GM21515 (cell line): ENCODE data around the gene FAM53B.

Experiments used
- ATAC-seq: cut with Tn5 transposase; IDR thresholded peaks from one replicate; pipeline ENCODE4 v1.9.1; 2021; ENCODE audit not compliant: unreplicated experiment

Gene FAM53B

GRCh38 chr10:124709861-124710260, 34.3 kb downstream of the FAM53B start:
- ATAC-seq = no peak

DNA sequence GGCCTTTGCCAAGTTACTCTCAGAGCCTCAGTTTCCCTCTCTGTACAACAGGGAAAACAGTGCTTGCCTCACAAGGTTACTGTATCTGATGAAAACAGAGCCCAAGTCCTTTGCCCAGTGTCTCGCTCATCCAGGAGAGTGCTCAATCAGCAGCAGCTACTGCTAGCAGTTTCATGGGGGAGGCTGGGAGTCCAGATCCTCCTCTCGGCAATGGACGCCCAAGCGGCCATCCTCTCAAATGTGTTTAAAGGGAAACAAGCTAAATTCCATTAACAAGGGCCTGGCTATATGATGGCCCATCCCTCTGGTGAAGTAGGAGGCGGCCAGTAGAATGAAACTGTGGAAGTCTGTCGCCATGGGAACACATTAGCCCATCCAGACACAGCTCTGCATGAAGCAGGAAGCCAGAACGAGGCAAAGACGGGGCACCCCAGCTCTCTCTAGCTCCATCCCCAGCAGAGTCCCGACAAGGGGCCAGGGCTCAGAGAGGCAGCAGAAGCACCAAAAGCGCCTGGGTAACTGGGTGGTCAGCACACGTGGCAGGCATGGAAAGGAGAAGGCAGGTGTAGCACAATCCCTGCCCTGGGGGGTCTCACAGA, 35.2 kb downstream of the FAM53B start:
- no peak for ATAC-seq

- no peak for ATAC-seq
These were observed 35.9 kb downstream of the FAM53B start for GRCh38 chr10:124708246-124708779.

DNA sequence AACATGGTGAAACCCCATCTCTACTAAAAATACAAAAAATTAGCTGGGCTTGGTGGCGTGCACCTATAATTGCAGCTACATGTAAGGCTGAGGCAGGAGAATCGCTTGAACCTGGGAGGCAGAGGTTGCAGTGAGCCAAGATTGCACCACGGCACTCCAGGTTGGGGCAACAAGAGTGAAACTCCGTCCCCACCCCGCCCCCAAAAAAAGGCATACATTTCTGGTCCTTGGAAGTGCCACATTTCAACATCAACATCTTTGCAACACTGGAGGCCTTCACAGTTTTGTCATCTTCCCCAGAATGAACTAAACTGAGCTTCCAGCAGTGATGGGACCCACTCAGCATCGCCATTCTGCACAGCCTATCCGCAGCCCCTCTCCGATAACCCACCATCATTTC, 36.6 kb downstream of the FAM53B start:
- no peak for ATAC-seq

- ATAC-seq = no peak
These were observed 37.1 kb downstream of the FAM53B start for GRCh38 chr10:124707144-124707467.

DNA sequence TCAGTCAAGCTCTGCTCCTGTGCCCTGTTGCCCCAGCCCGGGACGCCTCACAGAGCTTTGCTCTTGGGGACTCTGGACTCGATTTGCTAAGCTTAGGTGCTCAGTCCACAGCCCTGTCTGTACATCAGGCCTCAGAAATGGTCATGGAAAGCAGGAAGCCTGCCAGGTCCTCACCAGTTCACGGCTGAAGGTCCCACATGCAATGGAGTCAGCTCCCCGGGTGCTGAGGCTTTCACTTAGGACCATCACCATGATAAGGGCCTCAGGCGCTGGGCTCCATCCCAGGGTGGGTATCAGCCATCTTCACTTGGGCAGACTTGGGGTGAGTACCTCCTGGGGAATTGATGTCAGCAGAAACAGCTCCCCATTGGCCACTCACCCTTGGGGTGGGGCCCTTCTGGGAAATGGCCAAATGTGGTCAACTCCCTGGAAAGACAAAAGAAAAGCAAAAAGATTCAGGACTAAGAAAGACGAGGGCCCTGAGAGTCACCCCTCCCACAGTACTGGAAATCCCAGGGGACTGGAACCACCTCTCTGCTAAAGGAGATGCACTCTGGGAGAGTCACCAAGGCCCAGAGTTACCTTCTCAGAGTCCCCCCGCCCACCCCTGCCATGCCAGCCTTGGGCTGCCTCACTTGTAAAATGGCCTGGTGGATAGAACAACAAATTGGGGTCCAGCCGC, 37.6 kb downstream of the FAM53B start:
- ATAC-seq = no peak

GRCh38 chr10:124705817-124706461, 38.2 kb downstream of the FAM53B start:
- ATAC-seq = no peak

- ATAC-seq = no peak
These were observed 38.8 kb downstream of the FAM53B start for GRCh38 chr10:124705381-124705740.

GRCh38 chr10:124704428-124705380, 39.5 kb downstream of the FAM53B start:
- no peak for ATAC-seq

DNA sequence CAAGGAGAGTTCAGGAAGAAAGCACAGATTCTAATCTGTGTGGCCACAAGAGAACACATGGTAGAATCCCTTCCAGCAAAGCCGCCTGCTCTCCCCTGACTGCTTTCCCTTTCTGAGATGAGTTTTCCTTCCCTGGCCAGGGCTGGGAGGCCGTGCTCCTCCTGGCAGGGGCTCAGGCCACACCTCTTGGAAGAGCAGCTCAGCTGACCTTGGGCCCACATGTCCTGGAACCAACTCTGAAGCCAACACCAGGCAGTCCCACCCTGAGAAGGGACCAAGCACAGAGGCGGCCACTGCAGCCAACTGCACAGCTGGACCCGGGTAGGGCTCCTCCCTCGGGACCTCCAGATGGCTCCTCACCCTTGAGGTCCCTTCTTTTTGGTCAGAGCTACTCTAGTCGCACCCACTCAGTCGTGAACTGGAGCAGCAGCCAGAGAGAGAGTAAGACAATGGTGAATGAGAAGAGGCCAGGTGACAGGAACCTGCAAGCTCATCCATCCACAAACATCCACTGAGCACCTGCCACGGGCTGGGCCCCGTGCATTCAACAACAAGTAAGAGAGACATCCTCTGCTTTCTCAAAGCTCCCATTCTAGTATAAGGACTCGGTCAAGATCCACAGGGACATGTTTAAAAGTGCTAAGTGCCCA, 40.3 kb downstream of the FAM53B start:
- no peak for ATAC-seq

GRCh38 chr10:124703372-124703771, 40.8 kb downstream of the FAM53B start:
- ATAC-seq = no peak

DNA sequence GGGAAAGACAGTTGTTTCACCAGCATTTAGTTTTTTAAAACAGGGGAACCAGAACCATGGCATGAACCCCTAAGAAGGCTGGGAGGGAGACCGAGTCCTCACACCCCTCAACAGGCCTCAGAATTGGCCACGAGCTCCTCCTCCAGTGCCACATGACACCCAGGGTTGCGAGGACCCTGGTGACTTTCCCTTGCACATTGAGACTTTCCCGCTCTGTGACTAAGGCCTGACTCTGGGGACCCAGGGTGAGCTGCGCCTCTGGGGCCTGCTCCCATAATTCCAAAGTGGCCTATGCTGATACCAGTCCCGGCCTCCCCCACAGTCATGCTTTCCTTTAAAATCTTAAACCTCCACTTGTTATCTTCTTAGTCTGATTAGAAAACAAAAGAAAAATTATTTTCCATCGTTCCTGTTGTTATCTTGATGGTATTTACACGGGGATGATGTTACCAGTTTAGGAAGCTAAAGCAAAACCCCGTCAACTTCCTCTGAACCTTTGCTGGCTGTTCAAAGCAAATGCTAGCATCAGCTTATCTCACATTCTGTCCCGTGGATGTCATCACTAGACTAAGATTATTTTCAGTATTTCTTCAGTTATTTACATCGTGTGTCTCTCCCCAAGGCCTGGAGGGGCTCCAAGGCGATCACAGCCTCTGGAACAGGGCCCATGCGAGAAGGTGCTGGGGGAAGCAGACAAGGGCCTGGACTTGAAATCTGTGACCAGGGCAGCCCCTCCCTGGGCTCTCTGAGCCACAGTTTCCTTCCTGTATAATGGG, 42.1 kb downstream of the FAM53B start:
- no peak for ATAC-seq

DNA sequence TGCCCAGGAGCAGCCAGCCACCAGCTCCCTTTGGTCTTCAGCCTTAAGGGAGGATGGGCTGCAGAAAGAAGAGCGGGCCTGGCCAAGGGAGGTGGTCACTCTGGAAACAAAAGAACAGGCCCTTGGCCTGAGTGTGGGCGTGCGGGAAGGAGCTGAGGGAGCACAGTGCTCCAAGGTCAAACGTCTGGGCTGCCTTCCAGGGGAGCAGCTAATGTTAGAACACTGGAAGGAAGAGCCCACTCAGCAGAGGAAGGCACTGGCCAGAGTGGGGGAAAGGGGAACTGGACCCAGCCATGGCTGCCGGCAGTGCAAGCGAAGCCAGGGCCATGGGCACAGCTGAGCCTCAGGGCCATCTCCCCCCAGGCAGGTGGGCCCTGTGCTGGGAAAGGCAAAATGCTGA, 42.7 kb downstream of the FAM53B start:
- no peak for ATAC-seq

- ATAC-seq = no peak
These were observed 43.2 kb downstream of the FAM53B start for GRCh38 chr10:124701038-124701365.

DNA sequence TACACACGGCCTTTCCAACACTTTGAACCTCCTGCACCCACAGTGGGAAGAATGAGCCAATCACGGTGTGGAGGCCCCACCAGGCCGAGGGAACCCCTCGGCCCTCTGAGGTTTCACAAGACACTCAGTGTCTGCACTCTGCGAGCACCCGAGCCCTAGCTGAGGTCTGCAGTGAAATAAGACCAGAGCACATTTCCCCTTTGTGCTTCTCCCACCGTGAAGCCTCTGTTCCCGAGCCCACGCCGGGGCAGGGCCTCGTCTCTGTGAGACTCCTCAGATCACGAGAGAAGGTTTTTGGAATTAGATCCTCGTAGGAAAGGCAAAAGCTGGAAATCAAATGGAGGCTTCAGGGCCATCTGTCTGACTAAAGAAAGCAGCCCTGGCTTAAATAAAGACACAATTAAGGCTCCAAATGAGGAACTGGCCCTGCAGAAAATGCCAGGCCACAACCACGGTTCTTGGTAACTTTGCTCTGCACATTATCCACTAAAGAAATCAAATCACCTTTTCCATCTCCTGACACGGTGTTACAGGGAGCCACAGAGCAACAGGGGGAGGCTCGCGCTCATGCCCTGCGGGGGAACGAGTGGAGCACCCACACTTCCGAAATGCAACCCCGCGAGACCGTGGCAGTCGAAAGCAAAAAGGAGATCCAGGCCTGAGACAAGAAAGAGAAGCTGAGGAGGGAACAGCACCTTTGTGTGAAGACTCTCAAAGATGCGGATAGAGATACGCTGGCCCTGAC, 43.7 kb downstream of the FAM53B start:
- ATAC-seq = no peak

DNA sequence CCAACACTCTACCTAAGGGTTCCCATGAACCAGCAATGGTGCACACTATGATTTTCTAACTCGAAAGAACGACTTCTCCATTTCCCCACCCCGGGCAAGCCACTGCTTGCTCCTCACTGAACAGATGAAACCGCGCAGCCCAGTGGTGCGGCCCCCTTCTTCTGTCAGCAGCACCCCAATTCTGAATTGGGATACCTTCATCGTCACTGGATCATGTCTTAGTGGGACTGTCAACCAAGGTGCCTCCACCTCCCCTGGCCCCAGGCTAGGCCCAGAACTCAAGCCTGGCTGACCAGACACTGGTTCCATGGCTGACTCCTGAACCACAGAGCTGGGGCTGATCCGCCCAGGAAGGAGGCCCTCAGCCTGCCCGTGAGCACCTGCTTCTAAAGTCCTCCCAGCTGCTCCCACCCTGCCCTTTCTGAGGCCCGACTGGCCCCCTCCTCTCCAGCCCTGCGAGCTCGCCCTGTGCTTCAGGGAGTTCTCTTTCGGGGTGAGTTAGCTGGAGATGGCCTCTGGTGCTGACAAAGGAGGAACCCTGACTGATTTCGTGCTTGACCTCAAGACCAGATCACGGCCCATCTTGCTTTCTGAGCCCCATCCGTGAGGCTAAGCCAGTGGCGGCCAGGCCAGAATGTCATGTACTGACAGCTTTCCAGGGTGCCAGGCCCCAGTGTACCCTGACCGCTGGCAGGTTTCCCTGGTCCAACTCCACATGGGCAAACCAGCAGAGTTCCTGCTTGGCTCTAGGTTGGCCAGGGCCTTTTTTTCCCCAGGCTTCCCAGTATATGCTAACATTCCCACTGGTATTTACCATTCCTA, 44.5 kb downstream of the FAM53B start:
- ATAC-seq = no peak

- no peak for ATAC-seq
These were observed 45.4 kb downstream of the FAM53B start for GRCh38 chr10:124698545-124699469.
